Measurements from ENCODE around the gene KIAA1217.

DNA sequence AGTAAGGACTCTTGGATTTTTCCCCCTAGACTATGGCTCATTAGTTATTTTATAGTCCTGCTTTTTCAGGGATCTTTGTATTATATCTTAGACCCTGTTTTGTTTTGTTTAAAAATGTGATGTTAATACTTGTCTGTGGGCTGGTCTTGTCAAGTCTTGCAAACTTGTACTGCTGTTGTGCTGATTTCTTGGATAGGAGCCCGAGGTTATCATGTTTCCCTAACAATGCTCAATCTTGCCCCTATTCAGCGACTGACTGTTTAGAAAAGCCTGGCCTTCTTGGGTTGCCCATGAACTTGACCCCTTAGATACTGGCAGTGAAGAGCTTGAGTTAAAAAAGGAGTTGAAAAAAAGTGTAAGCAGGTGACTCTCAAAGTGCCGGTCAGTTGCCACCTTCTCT is 115.7 kb downstream of the KIAA1217 start:
- TF ChIP-seq, protein P1, sequence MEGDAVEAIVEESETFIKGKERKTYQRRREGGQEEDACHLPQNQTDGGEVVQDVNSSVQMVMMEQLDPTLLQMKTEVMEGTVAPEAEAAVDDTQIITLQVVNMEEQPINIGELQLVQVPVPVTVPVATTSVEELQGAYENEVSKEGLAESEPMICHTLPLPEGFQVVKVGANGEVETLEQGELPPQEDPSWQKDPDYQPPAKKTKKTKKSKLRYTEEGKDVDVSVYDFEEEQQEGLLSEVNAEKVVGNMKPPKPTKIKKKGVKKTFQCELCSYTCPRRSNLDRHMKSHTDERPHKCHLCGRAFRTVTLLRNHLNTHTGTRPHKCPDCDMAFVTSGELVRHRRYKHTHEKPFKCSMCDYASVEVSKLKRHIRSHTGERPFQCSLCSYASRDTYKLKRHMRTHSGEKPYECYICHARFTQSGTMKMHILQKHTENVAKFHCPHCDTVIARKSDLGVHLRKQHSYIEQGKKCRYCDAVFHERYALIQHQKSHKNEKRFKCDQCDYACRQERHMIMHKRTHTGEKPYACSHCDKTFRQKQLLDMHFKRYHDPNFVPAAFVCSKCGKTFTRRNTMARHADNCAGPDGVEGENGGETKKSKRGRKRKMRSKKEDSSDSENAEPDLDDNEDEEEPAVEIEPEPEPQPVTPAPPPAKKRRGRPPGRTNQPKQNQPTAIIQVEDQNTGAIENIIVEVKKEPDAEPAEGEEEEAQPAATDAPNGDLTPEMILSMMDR (conservative IDR thresholded peaks at IDR 0.05; ENCODE audit: low read depth, low read length), result no peak
- no peak for TF ChIP-seq EZH2 (IDR thresholded peaks at IDR 0.05; ENCODE audit: borderline replicate concordance, low read depth, low read length, poor library complexity, severe bottlenecking)
